A673 (cell line): ENCODE data around the gene CIROP.

Experiments
- EZH2 ChIP-seq: fragments of 200-600 bp; sonication (generic); IDR thresholded peaks from 2 replicates; pipeline ENCODE4 v1.6.1; 2017; ENCODE audit warnings: borderline replicate concordance, low read depth, mild to moderate bottlenecking, mixed read lengths, antibody characterized with exemption, low read length; ENCODE audit not compliant: poor library complexity, severe bottlenecking
- TF ChIP-seq, protein P1 (sequence below): fragments of 300-800, 200-600 bp; sonication (generic); conservative IDR thresholded peaks from 2 replicates; pipeline ENCODE4 v1.5.1; 2017; ENCODE audit warnings: low read depth, mild to moderate bottlenecking, antibody characterized with exemption, low read length, moderate library complexity, mixed read lengths

DNA sequence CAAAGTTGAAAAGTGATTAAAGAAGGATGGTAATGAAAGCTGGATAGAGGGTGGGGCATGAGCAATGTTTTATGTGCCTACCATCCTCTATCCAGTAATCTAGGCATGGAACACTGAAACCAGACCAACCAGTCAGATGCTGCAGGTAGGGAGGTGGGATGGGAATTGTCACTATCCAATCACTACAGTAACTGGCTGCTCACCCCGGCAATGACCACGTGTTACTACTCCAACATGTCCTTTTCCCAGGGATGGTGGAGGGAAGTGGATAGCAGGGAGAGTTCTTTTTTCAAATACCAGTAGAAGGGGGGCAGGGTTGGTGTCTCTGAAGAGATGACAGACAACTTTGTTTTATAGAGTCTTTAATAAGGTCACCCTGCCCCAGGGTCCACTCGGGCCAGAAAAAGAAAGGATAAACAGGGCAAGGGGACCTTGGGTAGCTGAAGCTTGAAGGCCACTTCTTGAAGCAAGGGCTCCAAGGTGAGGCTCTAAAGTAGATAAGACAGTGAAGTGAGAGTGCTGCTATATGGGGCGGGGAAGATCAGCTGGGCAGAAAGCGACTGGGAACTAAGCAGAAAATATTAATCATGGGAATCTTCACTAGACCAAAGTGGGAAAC lies 32.8 kb downstream of the CIROP start:
- TF ChIP-seq, protein P1, sequence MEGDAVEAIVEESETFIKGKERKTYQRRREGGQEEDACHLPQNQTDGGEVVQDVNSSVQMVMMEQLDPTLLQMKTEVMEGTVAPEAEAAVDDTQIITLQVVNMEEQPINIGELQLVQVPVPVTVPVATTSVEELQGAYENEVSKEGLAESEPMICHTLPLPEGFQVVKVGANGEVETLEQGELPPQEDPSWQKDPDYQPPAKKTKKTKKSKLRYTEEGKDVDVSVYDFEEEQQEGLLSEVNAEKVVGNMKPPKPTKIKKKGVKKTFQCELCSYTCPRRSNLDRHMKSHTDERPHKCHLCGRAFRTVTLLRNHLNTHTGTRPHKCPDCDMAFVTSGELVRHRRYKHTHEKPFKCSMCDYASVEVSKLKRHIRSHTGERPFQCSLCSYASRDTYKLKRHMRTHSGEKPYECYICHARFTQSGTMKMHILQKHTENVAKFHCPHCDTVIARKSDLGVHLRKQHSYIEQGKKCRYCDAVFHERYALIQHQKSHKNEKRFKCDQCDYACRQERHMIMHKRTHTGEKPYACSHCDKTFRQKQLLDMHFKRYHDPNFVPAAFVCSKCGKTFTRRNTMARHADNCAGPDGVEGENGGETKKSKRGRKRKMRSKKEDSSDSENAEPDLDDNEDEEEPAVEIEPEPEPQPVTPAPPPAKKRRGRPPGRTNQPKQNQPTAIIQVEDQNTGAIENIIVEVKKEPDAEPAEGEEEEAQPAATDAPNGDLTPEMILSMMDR: no peak
- TF ChIP-seq EZH2: no peak
